Keratinocyte (primary cell): ENCODE results near the gene CADM3.

Experiments used
- EZH2 ChIP-seq: IDR thresholded peaks from one replicate; pipeline ENCODE4 v1.6.1; 2012; ENCODE audit warnings: inconsistent platforms, mild to moderate bottlenecking, low read length, moderate library complexity
- TF ChIP-seq, protein P1 (sequence below), 3 experiments: IDR thresholded peaks in 1 of 3; conservative IDR thresholded peaks in 1 of 3; optimal IDR thresholded peaks in 1 of 3; 2 replicates in 2 of 3; 3 replicates in 1 of 3; pipeline versions ENCODE3 to v1.5.1; 2011; ENCODE audit warnings: low read length in 3 of 3, mild to moderate bottlenecking in 3 of 3, moderate library complexity in 2 of 3, control low read depth in 1 of 3, inconsistent platforms in 1 of 3; ENCODE audit not compliant: insufficient read depth in 2 of 3; ENCODE audit errors: extremely low read depth in 1 of 3

- TF ChIP-seq, protein P1, sequence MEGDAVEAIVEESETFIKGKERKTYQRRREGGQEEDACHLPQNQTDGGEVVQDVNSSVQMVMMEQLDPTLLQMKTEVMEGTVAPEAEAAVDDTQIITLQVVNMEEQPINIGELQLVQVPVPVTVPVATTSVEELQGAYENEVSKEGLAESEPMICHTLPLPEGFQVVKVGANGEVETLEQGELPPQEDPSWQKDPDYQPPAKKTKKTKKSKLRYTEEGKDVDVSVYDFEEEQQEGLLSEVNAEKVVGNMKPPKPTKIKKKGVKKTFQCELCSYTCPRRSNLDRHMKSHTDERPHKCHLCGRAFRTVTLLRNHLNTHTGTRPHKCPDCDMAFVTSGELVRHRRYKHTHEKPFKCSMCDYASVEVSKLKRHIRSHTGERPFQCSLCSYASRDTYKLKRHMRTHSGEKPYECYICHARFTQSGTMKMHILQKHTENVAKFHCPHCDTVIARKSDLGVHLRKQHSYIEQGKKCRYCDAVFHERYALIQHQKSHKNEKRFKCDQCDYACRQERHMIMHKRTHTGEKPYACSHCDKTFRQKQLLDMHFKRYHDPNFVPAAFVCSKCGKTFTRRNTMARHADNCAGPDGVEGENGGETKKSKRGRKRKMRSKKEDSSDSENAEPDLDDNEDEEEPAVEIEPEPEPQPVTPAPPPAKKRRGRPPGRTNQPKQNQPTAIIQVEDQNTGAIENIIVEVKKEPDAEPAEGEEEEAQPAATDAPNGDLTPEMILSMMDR (optimal IDR thresholded peaks at IDR 0.05 in 1 of 3, IDR thresholded peaks at IDR 0.05 in 1 of 3, conservative IDR thresholded peaks at IDR 0.05 in 1 of 3; ENCODE audit: extremely low read depth in 1 of 3, insufficient read depth in 2 of 3, low read length in 3 of 3), result no peak
- no peak for TF ChIP-seq EZH2
Observed at GRCh38 chr1:159199901-159200300, 28.5 kb downstream of the CADM3 start.
